PFSK-1 (cell line): Measurements from ENCODE around the gene FAM3C.

Source experiments
- FOXP2 ChIP-seq: optimal IDR thresholded peaks from 2 replicates; pipeline ENCODE3; 2011; ENCODE audit warnings: borderline replicate concordance, control low read depth, inconsistent platforms; ENCODE audit not compliant: insufficient read depth; ENCODE audit errors: extremely low read length, extremely low read depth
- POLR2AphosphoS5 ChIP-seq: IDR thresholded peaks from 2 replicates; pipeline ENCODE4 v1.6.1; 2012; ENCODE audit warnings: low read depth, mild to moderate bottlenecking, control low read depth, low read length, moderate library complexity
- REST ChIP-seq, 2 experiments: IDR thresholded peaks; 2 replicates each; pipeline versions ENCODE4 v1.6.1 to v1.8.0; 2011 to 2012; ENCODE audit warnings: low read depth in 2 of 2, low read length in 2 of 2, control low read depth in 1 of 2, inconsistent platforms in 1 of 2, mild to moderate bottlenecking in 1 of 2, moderate library complexity in 1 of 2; ENCODE audit not compliant: insufficient read depth in 1 of 2
- SIN3A ChIP-seq: IDR thresholded peaks from 2 replicates; pipeline ENCODE4 v1.6.1; 2012; ENCODE audit warnings: mild to moderate bottlenecking, low read length, moderate library complexity, borderline replicate concordance; ENCODE audit not compliant: insufficient read depth
- TAF1 ChIP-seq: IDR thresholded peaks from 2 replicates; pipeline ENCODE4 v1.6.1; 2012; ENCODE audit warnings: low read length, control low read depth, borderline replicate concordance; ENCODE audit not compliant: insufficient read depth

Gene FAM3C

GRCh38 chr7:121305109-121305508 lies 91.0 kb downstream of the FAM3C start:
- TF ChIP-seq FOXP2 (no peak), REST (IDR thresholded peaks at IDR 0.05; ENCODE audit: insufficient read depth in 1 of 2, low read depth in 2 of 2, low read length in 2 of 2) (no peak), POLR2AphosphoS5 (no peak), SIN3A (no peak), TAF1 (no peak)

GRCh38 chr7:121304102-121304658 lies 91.9 kb downstream of the FAM3C start:
- no peak for TF ChIP-seq SIN3A
- TF ChIP-seq REST (IDR thresholded peaks at IDR 0.05; ENCODE audit: insufficient read depth in 1 of 2, low read depth in 2 of 2, low read length in 2 of 2) = no peak

- TF ChIP-seq FOXP2 = no peak
- no peak for TF ChIP-seq SIN3A
- TF ChIP-seq POLR2AphosphoS5 = no peak
- no peak for TF ChIP-seq TAF1
- no peak for TF ChIP-seq REST (IDR thresholded peaks at IDR 0.05; ENCODE audit: insufficient read depth in 1 of 2, low read depth in 2 of 2, low read length in 2 of 2)
These were observed 92.5 kb downstream of the FAM3C start for GRCh38 chr7:121303422-121304101.

GRCh38 chr7:121302214-121302745 lies 93.8 kb downstream of the FAM3C start:
- TF ChIP-seq FOXP2 = no peak
- no peak for TF ChIP-seq SIN3A
- TF ChIP-seq POLR2AphosphoS5 = no peak
- TF ChIP-seq REST (IDR thresholded peaks at IDR 0.05; ENCODE audit: insufficient read depth in 1 of 2, low read depth in 2 of 2, low read length in 2 of 2) = no peak
- TF ChIP-seq TAF1 = no peak
